Measurements from ENCODE around the gene MECP2.

Gene MECP2

GRCh38 chrX:154094833-154095232 lies 2.7 kb downstream of the MECP2 start:
- Mint-ChIP-seq H3K4me3 (peak overlapping the region; percentile 56 to 93), H3K36me3 (peaks cover 10 to 22% of the 10 kb centered on the region in 2 donors), H3K4me1 (peaks cover 22 to 51% of the 10 kb centered on the region in 2 donors), H3K27ac (peak overlapping the region; percentile 65), H3K27me3 (peaks cover 0 to 3% of the 10 kb centered on the region in 2 donors), H3K9me3 (no peaks in the 10 kb centered on the region)
- ATAC-seq (replicated peaks), result no peak
- DNase-seq, result no peak

GRCh38 chrX:154093965-154094364 lies 3.6 kb downstream of the MECP2 start:
- no peak for ATAC-seq (replicated peaks)
- H3K36me3 Mint-ChIP-seq, result peaks cover 10 to 22% of the 10 kb centered on the region in 2 donors
- no peak overlapping the region for H3K27ac Mint-ChIP-seq
- peak overlapping the region in 1 of 2 donors; percentile 47 for H3K4me3 Mint-ChIP-seq
- peaks cover 22 to 51% of the 10 kb centered on the region in 2 donors for H3K4me1 Mint-ChIP-seq
- no peaks in the 10 kb centered on the region for H3K9me3 Mint-ChIP-seq
- H3K27me3 Mint-ChIP-seq, result peaks cover 0 to 3% of the 10 kb centered on the region in 2 donors
- no peak for DNase-seq

GRCh38 chrX:154092371-154092770 lies 5.1 kb downstream of the MECP2 start:
- Mint-ChIP-seq H3K9me3 (no peaks in the 10 kb centered on the region), H3K4me3 (no peak overlapping the region), H3K4me1 (peaks cover 17 to 55% of the 10 kb centered on the region in 2 donors), H3K27me3 (no peaks in the 10 kb centered on the region), H3K27ac (no peak overlapping the region), H3K36me3 (peaks cover 10 to 26% of the 10 kb centered on the region in 2 donors)
- no peak for DNase-seq
- no peak for ATAC-seq (replicated peaks)

GRCh38 chrX:154091678-154092077 lies 5.8 kb downstream of the MECP2 start:
- H3K27me3 Mint-ChIP-seq, result no peaks in the 10 kb centered on the region
- ATAC-seq (replicated peaks), result peak; percentile 59 to 76
- no peak overlapping the region for H3K27ac Mint-ChIP-seq
- no peaks in the 10 kb centered on the region for H3K9me3 Mint-ChIP-seq
- DNase-seq, result peak; percentile 1
- H3K36me3 Mint-ChIP-seq, result peaks cover 10 to 29% of the 10 kb centered on the region in 2 donors
- no peak overlapping the region for H3K4me3 Mint-ChIP-seq
- peaks cover 17 to 55% of the 10 kb centered on the region in 2 donors for H3K4me1 Mint-ChIP-seq

GRCh38 chrX:154090731-154091130 lies 6.8 kb downstream of the MECP2 start:
- H3K27me3 Mint-ChIP-seq, result no peaks in the 10 kb centered on the region
- H3K9me3 Mint-ChIP-seq, result no peaks in the 10 kb centered on the region
- ATAC-seq (replicated peaks) (no peak), DNase-seq (no peak)
- H3K27ac Mint-ChIP-seq, result no peak overlapping the region
- H3K36me3 Mint-ChIP-seq, result peaks cover 7 to 23% of the 10 kb centered on the region in 2 donors
- peaks cover 13 to 48% of the 10 kb centered on the region in 2 donors for H3K4me1 Mint-ChIP-seq
- no peak overlapping the region for H3K4me3 Mint-ChIP-seq

- Mint-ChIP-seq H3K36me3 (peaks cover 14 to 25% of the 10 kb centered on the region in 2 donors), H3K9me3 (peaks cover 3 to 4% of the 10 kb centered on the region in 2 donors), H3K4me1 (peaks cover 10 to 24% of the 10 kb centered on the region in 2 donors), H3K4me3 (peak overlapping the region; percentile 44 to 64), H3K27ac (peak overlapping the region; percentile 88), H3K27me3 (no peaks in the 10 kb centered on the region)
- DNase-seq, result peak; percentile 5
- ATAC-seq (replicated peaks), result peak; percentile 92 to 93
These were observed 12.8 kb downstream of the MECP2 start for GRCh38 chrX:154084449-154085300.

- H3K27me3 Mint-ChIP-seq, result no peaks in the 10 kb centered on the region
- DNase-seq (no peak), ATAC-seq (replicated peaks) (no peak)
- peaks cover 20 to 34% of the 10 kb centered on the region in 2 donors for H3K36me3 Mint-ChIP-seq
- H3K27ac Mint-ChIP-seq, result peak overlapping the region; percentile 53
- H3K4me1 Mint-ChIP-seq, result peaks cover 10 to 24% of the 10 kb centered on the region in 2 donors
- peaks cover 3 to 4% of the 10 kb centered on the region in 2 donors for H3K9me3 Mint-ChIP-seq
- peak overlapping the region in 1 of 2 donors; percentile 4 for H3K4me3 Mint-ChIP-seq
These were observed 14.4 kb downstream of the MECP2 start for GRCh38 chrX:154083126-154083517.

- Mint-ChIP-seq H3K4me3 (no peak overlapping the region), H3K36me3 (peaks cover 23 to 30% of the 10 kb centered on the region in 2 donors), H3K27me3 (no peaks in the 10 kb centered on the region), H3K4me1 (peaks cover 10 to 19% of the 10 kb centered on the region in 2 donors), H3K9me3 (peaks cover 3 to 4% of the 10 kb centered on the region in 2 donors), H3K27ac (peak overlapping the region; percentile 53)
- DNase-seq, result no peak
- no peak for ATAC-seq (replicated peaks)
These were observed 15.0 kb downstream of the MECP2 start for GRCh38 chrX:154082396-154083125.

- no peaks in the 10 kb centered on the region for H3K27me3 Mint-ChIP-seq
- H3K36me3 Mint-ChIP-seq, result peaks cover 14 to 20% of the 10 kb centered on the region in 2 donors
- no peak overlapping the region for H3K4me3 Mint-ChIP-seq
- no peak overlapping the region for H3K27ac Mint-ChIP-seq
- DNase-seq, result no peak
- ATAC-seq (replicated peaks), result no peak
- peaks cover 11 to 29% of the 10 kb centered on the region in 2 donors for H3K4me1 Mint-ChIP-seq
- no peaks in the 10 kb centered on the region for H3K9me3 Mint-ChIP-seq
These were observed 20.4 kb downstream of the MECP2 start for GRCh38 chrX:154077101-154077500.

- H3K36me3 Mint-ChIP-seq, result peaks cover 10 to 15% of the 10 kb centered on the region in 2 donors
- no peaks in the 10 kb centered on the region for H3K9me3 Mint-ChIP-seq
- no peaks in the 10 kb centered on the region for H3K27me3 Mint-ChIP-seq
- H3K4me3 Mint-ChIP-seq, result no peak overlapping the region
- no peak overlapping the region for H3K27ac Mint-ChIP-seq
- ATAC-seq (replicated peaks) (no peak), DNase-seq (no peak)
- H3K4me1 Mint-ChIP-seq, result peaks cover 12 to 40% of the 10 kb centered on the region in 2 donors
These were observed 23.3 kb downstream of the MECP2 start for GRCh38 chrX:154074199-154074598.

GRCh38 chrX:154072192-154072591 lies 25.3 kb downstream of the MECP2 start:
- ATAC-seq (replicated peaks) (no peak), DNase-seq (no peak)
- peaks cover 12 to 44% of the 10 kb centered on the region in 2 donors for H3K4me1 Mint-ChIP-seq
- no peak overlapping the region for H3K27ac Mint-ChIP-seq
- H3K9me3 Mint-ChIP-seq, result no peaks in the 10 kb centered on the region
- H3K4me3 Mint-ChIP-seq, result no peak overlapping the region
- peaks cover 5 to 8% of the 10 kb centered on the region in 2 donors for H3K36me3 Mint-ChIP-seq
- no peaks in the 10 kb centered on the region for H3K27me3 Mint-ChIP-seq

- DNase-seq (no peak), ATAC-seq (replicated peaks) (no peak)
- H3K27ac Mint-ChIP-seq, result no peak overlapping the region
- H3K4me1 Mint-ChIP-seq, result peaks cover 16 to 54% of the 10 kb centered on the region in 2 donors
- peaks cover 0 to 6% of the 10 kb centered on the region in 2 donors for H3K36me3 Mint-ChIP-seq
- no peaks in the 10 kb centered on the region for H3K27me3 Mint-ChIP-seq
- H3K4me3 Mint-ChIP-seq, result no peak overlapping the region
- no peaks in the 10 kb centered on the region for H3K9me3 Mint-ChIP-seq
These were observed 29.0 kb downstream of the MECP2 start for GRCh38 chrX:154068560-154068959.

GRCh38 chrX:154064637-154065435 lies 32.7 kb downstream of the MECP2 start:
- Mint-ChIP-seq H3K27me3 (no peaks in the 10 kb centered on the region), H3K4me1 (peaks cover 34 to 62% of the 10 kb centered on the region in 2 donors), H3K36me3 (peaks cover 9 to 11% of the 10 kb centered on the region in 2 donors), H3K4me3 (no peak overlapping the region), H3K9me3 (no peaks in the 10 kb centered on the region), H3K27ac (peak overlapping the region; percentile 80)
- DNase-seq, result no peak
- no peak for ATAC-seq (replicated peaks)

GRCh38 chrX:154063234-154063633 lies 34.3 kb downstream of the MECP2 start:
- Mint-ChIP-seq H3K9me3 (no peaks in the 10 kb centered on the region), H3K4me3 (no peak overlapping the region), H3K4me1 (peaks cover 38 to 70% of the 10 kb centered on the region in 2 donors), H3K27ac (no peak overlapping the region), H3K36me3 (peaks cover 13 to 16% of the 10 kb centered on the region in 2 donors), H3K27me3 (no peaks in the 10 kb centered on the region)
- DNase-seq (no peak), ATAC-seq (replicated peaks) (peak; percentile 44 to 62)
